Liver (tissue), 3 donors: ENCODE measurements around the gene PDE3A.

ENCODE experiments used
- FOXA1 ChIP-seq: IDR thresholded peaks from 2 replicates; pipeline ENCODE4 v1.6.1; 2016; ENCODE audit warnings: antibody characterized with exemption
- GABPA ChIP-seq, 2 donors: IDR thresholded peaks in 1 of 2; conservative IDR thresholded peaks in 1 of 2; 2 replicates each; pipeline ENCODE4 v1.6.1; 2016; ENCODE audit warnings: antibody characterized with exemption in 2 of 2, mild to moderate bottlenecking in 1 of 2, moderate library complexity in 1 of 2
- HNF4G ChIP-seq: IDR thresholded peaks from 2 replicates; pipeline ENCODE4 v1.6.1; 2016; ENCODE audit warnings: antibody characterized with exemption
- JUND ChIP-seq, 2 donors: IDR thresholded peaks; 2 replicates each; pipeline ENCODE4 v1.6.1; 2016; ENCODE audit warnings: antibody characterized with exemption in 2 of 2
- SP1 ChIP-seq: IDR thresholded peaks from 2 replicates; pipeline ENCODE4 v1.6.1; 2018; ENCODE audit warnings: antibody characterized with exemption, mild to moderate bottlenecking
- YY1 ChIP-seq: IDR thresholded peaks from 2 replicates; pipeline ENCODE4 v1.6.1; 2016; ENCODE audit warnings: antibody characterized with exemption, mild to moderate bottlenecking
- TF ChIP-seq, protein P1 (sequence below): fragments of 150-350 bp; IDR thresholded peaks from 2 replicates; pipeline ENCODE4 v1.5.1; 2017; ENCODE audit warnings: improper control_type of control experiment, low read depth, low read length; ENCODE audit not compliant: missing input control
- TF ChIP-seq, protein P2 (sequence below): IDR thresholded peaks from 2 replicates; pipeline ENCODE4 v1.6.1; 2016; ENCODE audit warnings: antibody characterized with exemption
- TF ChIP-seq, protein P3 (sequence below): IDR thresholded peaks from 2 replicates; pipeline ENCODE4 v1.6.1; 2016; ENCODE audit warnings: antibody characterized with exemption
- TF ChIP-seq, protein P4 (sequence below): IDR thresholded peaks from 2 replicates; pipeline ENCODE4 v1.6.1; 2016; ENCODE audit warnings: antibody characterized with exemption, mild to moderate bottlenecking
- donor health status: healthy.
- donor health status: healthy.

DNA sequence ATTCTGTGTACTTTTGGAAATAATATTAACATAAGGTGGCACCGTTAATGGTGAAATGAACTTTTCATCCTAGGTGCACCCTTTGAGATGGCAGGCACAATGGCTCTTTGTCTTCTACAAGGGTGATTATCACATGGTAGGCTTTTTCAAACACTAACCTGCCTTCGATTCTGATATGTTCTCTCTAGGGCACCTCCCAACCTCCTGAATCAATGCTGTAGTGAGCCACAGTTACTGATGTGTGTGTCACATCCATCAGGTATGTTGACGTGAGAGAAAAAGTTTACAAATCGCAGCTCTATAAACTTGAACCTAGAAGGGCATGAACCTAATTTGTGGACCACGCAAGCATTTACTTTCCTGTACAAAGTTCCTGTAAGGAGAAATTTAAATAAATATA is 25.4 kb downstream of the PDE3A start:
- TF ChIP-seq, protein P1, sequence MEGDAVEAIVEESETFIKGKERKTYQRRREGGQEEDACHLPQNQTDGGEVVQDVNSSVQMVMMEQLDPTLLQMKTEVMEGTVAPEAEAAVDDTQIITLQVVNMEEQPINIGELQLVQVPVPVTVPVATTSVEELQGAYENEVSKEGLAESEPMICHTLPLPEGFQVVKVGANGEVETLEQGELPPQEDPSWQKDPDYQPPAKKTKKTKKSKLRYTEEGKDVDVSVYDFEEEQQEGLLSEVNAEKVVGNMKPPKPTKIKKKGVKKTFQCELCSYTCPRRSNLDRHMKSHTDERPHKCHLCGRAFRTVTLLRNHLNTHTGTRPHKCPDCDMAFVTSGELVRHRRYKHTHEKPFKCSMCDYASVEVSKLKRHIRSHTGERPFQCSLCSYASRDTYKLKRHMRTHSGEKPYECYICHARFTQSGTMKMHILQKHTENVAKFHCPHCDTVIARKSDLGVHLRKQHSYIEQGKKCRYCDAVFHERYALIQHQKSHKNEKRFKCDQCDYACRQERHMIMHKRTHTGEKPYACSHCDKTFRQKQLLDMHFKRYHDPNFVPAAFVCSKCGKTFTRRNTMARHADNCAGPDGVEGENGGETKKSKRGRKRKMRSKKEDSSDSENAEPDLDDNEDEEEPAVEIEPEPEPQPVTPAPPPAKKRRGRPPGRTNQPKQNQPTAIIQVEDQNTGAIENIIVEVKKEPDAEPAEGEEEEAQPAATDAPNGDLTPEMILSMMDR: no peak
- TF ChIP-seq JUND (IDR thresholded peaks at IDR 0.05) (no peak), HNF4G (no peak), YY1 (no peak), FOXA1 (no peak), GABPA (IDR thresholded peaks at IDR 0.05 in 1 of 2, conservative IDR thresholded peaks at IDR 0.05 in 1 of 2) (no peak), SP1 (no peak)
- TF ChIP-seq, protein P2, sequence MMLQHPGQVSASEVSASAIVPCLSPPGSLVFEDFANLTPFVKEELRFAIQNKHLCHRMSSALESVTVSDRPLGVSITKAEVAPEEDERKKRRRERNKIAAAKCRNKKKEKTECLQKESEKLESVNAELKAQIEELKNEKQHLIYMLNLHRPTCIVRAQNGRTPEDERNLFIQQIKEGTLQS: no peak
- TF ChIP-seq, protein P3, sequence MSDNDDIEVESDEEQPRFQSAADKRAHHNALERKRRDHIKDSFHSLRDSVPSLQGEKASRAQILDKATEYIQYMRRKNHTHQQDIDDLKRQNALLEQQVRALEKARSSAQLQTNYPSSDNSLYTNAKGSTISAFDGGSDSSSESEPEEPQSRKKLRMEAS: no peak
- TF ChIP-seq, protein P4, sequence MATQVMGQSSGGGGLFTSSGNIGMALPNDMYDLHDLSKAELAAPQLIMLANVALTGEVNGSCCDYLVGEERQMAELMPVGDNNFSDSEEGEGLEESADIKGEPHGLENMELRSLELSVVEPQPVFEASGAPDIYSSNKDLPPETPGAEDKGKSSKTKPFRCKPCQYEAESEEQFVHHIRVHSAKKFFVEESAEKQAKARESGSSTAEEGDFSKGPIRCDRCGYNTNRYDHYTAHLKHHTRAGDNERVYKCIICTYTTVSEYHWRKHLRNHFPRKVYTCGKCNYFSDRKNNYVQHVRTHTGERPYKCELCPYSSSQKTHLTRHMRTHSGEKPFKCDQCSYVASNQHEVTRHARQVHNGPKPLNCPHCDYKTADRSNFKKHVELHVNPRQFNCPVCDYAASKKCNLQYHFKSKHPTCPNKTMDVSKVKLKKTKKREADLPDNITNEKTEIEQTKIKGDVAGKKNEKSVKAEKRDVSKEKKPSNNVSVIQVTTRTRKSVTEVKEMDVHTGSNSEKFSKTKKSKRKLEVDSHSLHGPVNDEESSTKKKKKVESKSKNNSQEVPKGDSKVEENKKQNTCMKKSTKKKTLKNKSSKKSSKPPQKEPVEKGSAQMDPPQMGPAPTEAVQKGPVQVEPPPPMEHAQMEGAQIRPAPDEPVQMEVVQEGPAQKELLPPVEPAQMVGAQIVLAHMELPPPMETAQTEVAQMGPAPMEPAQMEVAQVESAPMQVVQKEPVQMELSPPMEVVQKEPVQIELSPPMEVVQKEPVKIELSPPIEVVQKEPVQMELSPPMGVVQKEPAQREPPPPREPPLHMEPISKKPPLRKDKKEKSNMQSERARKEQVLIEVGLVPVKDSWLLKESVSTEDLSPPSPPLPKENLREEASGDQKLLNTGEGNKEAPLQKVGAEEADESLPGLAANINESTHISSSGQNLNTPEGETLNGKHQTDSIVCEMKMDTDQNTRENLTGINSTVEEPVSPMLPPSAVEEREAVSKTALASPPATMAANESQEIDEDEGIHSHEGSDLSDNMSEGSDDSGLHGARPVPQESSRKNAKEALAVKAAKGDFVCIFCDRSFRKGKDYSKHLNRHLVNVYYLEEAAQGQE: no peak
